IPS-18c (cell line): ENCODE measurements around the gene GUCY2D.
A peak's percentile ranks its signal among the peaks of the same experiment; 100 is the strongest.
"Not testable (repeated sequence)": the region's sequence is repeated elsewhere in the genome, so short reads cannot be mapped to it uniquely, and the experiment has no call there.

Experiments
- H3K4me3 ChIP-seq: 2 replicates; pipeline ENCODE4 v1.7.0; 2013; ENCODE audit warnings: low read depth, mild to moderate bottlenecking, low read length, moderate library complexity; ENCODE audit not compliant: insufficient read depth
- H3K9me3 ChIP-seq: one replicate; pipeline ENCODE4 v1.6.1; 2013; ENCODE audit warnings: mild to moderate bottlenecking, low read length, moderate library complexity; ENCODE audit not compliant: control insufficient read depth, insufficient read depth

Gene GUCY2D

DNA sequence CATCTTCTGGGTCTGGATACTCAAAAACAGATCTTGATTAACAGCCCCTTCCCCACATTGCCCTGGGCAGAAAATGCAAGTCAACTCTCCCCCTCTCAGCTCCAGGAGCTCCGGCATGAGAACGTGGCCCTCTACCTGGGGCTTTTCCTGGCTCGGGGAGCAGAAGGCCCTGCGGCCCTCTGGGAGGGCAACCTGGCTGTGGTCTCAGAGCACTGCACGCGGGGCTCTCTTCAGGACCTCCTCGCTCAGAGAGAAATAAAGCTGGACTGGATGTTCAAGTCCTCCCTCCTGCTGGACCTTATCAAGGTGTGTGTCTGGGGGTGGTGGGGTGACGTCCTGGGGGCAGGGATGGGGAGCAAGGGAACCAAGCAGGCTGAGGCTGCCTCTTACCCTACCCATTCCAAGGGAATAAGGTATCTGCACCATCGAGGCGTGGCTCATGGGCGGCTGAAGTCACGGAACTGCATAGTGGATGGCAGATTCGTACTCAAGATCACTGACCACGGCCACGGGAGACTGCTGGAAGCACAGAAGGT is 9.7 kb downstream of the GUCY2D start:
- Histone ChIP-seq H3K9me3 (no peaks in the 10 kb centered on the region), H3K4me3 (no peak overlapping the region)

DNA sequence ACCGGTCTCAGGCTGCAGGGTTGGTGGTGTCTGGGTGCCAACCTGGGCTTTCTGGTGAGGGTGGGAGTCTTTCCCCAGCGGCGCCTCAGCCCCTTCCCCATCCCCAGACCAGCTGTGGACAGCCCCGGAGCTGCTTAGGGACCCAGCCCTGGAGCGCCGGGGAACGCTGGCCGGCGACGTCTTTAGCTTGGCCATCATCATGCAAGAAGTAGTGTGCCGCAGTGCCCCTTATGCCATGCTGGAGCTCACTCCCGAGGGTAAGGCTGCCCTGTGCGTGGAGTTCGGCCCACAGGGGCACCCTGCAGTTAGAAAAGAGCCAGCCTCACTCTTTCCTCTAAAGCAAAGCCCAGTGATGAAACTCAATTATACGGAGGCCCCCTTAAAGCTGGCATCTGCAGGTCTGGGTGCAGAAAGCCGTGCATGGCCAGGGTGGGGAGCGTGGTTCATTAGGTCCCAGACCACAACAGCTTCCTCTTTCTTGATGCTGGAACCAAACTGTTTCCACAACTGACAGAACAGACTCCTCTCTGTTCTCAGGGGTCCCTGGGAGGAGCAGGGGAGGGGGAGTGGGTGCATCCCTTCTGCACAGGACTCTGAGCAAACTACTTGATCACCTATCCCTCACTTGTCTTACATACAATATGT is 10.7 kb downstream of the GUCY2D start:
- Histone ChIP-seq H3K9me3 (no peaks in the 10 kb centered on the region), H3K4me3 (no peak overlapping the region)

DNA sequence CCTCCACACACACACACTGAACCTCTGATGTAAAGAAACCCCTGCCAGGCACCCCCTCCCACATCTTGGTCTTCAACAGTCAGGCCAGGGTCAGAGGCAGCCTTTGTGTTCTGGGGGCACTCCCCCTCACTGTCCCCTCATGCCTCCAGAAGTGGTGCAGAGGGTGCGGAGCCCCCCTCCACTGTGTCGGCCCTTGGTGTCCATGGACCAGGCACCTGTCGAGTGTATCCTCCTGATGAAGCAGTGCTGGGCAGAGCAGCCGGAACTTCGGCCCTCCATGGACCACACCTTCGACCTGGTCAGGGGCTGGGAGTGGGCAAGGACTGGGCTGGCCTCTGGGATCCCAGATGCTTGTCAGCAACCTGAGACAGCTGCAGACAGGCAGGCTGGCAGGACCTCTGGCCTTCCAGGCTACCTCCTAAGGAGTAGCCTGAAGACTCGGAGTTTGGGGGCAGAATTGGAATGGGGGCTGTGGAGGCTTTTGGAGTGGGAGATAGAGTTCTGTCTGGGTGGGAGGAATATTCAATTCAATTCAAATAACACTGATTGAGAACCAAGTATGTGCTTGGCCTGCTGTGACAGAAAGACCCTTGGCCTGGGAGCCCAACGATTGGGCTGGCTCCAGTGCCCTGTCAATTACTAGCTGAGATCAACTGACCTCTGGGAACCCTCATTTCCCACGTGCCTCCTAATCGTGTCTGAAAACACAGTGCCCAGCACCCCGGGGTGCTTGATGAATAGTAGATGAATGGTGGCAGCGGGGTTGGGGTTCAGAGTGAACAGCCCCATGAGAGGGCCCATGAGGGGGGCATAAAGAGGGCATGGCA is 11.5 kb downstream of the GUCY2D start:
- no peak overlapping the region for H3K4me3 ChIP-seq
- H3K9me3 ChIP-seq: no peaks in the 10 kb centered on the region

DNA sequence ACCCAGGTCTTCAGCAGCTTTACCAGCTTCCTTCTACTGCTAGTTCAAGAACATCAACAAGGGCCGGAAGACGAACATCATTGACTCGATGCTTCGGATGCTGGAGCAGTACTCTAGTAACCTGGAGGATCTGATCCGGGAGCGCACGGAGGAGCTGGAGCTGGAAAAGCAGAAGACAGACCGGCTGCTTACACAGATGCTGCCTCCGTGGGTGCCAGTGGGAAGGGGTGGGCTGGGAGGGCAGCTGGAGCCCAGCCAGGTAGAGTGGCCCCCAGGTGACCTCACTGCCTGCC is 12.1 kb downstream of the GUCY2D start:
- H3K4me3 ChIP-seq: no peak overlapping the region
- no peaks in the 10 kb centered on the region for H3K9me3 ChIP-seq

DNA sequence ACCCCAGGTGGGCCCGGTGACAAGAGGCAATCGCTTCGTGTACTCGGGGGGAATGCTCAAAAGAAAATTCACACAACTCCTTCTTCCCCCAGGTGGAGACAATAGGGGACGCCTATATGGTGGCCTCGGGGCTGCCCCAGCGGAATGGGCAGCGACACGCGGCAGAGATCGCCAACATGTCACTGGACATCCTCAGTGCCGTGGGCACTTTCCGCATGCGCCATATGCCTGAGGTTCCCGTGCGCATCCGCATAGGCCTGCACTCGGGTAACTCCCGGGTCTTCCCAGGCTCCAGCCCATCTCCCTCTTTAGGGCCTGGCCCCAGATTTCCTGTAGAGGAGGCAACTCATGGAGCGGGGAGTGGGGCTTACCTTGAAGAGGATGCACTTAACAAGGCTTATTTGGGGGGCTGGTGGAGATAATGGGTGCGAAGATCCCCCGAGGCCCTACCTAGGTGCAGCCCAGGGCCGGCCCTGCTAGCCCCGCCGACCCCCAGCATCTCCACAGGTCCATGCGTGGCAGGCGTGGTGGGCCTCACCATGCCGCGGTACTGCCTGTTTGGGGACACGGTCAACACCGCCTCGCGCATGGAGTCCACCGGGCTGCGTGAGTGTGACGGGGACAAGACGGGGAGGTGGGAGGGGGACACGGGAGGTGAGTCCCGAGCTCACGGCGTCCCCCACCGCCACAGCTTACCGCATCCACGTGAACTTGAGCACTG is 13.0 kb downstream of the GUCY2D start:
- peak overlapping the region; percentile 82 for H3K4me3 ChIP-seq
- H3K9me3 ChIP-seq: no peaks in the 10 kb centered on the region

DNA sequence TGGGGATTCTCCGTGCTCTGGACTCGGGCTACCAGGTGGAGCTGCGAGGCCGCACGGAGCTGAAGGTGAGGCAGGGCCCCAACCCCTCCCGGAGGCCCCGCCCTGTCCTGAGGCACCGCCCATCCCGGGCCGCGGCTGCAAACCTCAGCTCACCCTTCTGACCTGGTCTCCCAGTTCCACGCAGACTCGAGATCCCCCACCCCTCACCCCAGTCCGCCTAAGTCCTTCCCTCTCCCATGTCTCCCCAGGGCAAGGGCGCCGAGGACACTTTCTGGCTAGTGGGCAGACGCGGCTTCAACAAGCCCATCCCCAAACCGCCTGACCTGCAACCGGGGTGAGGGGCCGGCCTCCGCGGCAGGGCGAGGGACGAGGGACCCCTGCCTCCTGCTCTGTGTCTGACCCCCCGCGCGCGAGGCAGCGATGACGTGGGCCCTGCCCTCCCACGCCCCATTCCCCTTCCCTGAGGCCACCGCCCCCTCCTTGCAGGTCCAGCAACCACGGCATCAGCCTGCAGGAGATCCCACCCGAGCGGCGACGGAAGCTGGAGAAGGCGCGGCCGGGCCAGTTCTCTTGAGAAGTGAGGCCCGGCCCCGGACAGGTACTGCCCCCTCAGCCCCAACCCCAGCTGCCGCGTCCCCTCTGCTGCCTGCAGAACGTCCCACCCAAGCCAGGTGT is 13.7 kb downstream of the GUCY2D start:
- Histone ChIP-seq H3K4me3 (peak overlapping the region; percentile 82), H3K9me3 (peaks cover 2% of the 10 kb centered on the region)

DNA sequence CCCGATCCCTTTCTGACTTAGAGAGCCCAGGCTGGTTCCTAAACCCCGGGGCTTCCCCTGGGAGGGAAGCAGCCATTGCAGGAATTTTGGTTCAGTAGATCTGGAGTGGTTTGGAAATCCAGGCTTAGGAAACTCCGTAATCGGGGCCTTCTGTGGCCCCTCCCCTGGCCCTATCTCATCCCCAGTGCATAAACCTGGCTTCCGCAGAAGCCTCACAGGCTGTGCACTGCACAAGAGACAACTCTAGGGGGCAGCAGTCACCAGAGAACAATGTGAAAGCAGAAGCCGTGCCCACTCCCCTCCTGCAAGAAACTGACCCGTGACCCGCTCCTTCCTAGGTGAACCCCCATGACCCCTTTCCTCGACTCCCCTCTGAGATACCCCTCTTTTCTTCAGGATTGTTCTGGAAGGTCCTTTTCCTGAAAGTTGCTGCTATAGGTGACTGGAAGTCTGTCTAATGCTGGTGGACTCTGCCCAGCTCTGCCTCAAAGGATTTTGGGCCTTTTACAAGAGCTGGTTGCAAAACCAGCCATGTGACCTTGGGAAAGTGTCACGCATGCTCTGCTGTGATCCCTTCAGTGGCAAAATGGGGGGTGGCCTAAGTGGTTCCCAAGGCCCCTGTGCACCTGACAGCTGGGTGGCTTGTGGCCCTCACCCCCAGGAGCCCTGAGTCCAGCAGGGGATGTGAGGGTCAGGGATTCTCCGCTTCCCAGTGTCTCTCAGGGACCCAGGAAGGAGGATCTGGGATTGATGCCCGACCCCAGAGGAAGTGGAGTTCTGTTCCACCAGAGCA is 14.4 kb downstream of the GUCY2D start:
- H3K4me3 ChIP-seq: peak overlapping the region; percentile 82

DNA sequence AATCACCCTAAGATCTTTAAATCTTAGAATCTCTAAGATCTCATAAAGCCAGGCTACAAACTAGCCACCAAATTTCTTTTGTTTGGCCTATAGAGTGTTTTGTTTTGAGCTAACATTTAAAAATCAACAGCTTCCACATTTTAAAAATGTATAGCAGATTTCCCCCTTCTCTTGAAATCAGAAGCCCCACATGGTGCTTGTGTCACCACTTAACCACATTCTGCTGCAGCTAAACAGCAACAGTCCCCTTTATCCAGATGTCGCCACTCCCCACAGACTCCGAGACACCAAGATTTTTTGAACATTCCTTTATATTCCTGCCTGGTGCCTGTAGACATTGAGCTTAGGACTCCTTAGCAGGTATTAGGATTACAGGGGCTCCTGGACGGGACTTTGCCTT is 16.0 kb downstream of the GUCY2D start:
- Histone ChIP-seq H3K9me3 (peaks cover 2% of the 10 kb centered on the region), H3K4me3 (no peak overlapping the region)

More for the DNA sequence above, 14.4 kb downstream of the GUCY2D start:
- peaks cover 2% of the 10 kb centered on the region for H3K9me3 ChIP-seq

DNA sequence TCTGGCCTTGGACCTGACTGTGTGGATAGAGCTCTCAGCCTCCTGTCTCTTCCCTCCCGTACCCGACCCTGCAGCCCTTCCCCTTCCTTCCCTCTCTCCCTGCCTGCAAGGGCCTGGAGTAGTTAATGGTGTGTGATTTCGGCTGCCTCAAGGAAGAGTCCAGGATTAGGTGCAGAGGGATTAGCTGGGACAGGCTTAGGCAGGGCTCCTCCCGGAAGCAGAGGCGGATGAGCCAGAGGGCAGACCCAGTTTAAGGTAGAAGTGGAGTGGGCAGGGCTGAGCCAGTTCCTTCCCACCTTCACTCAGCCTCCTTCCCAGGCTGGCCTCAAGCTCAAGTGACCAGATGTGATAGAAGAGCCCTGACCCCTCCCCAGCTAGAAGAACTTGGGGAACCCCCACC is 16.8 kb downstream of the GUCY2D start:
- peaks cover 2% of the 10 kb centered on the region for H3K9me3 ChIP-seq
- no peak overlapping the region for H3K4me3 ChIP-seq

DNA sequence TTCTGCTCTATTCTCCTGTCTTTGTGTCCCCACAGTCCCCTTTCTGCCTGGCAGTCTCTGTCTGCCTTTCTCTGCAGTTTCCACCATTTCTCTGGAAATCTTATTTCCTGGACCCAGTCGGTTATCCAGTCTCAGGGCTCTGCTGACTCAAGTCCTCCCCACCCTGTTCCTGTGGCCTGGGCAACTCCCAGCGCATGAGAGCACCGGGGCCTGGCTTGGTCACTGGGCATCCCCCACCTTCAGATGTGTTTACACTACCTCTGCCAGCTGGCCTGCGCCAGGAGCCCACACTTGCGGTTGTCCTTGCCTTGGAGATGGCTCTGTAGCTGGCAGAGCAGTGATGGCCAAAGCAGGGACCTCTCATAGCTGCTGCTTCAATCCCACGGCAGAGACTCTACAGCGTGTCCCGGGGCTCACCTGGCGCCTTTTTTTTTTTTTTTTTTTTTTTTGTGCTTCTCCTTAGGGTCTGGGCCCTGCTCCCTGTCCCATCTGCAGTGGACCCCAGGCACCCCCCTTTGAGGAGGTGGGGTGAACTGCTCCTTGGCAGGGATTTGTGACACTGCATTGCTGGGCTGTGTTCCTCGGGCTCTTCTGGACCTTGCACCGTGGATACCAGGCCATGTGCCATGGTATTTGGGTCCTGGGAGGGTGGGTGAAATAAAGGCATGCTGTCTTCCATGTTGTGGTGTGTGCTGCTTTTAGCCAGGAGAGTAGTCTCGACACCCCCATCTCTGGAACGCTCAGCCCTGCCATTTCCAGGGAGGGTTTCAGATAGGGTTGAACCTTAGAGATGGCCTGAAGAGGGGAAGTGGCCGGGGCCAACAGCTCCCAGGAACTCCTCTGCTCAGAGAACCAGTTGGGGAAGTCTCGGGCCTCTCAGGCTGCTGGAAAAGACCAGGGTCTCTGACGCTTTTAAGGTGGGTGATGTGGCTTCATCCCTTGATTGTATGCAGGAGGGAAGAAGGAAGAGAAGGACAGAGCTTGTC is 17.5 kb downstream of the GUCY2D start:
- no peak overlapping the region for H3K4me3 ChIP-seq
- peaks cover 2% of the 10 kb centered on the region for H3K9me3 ChIP-seq

DNA sequence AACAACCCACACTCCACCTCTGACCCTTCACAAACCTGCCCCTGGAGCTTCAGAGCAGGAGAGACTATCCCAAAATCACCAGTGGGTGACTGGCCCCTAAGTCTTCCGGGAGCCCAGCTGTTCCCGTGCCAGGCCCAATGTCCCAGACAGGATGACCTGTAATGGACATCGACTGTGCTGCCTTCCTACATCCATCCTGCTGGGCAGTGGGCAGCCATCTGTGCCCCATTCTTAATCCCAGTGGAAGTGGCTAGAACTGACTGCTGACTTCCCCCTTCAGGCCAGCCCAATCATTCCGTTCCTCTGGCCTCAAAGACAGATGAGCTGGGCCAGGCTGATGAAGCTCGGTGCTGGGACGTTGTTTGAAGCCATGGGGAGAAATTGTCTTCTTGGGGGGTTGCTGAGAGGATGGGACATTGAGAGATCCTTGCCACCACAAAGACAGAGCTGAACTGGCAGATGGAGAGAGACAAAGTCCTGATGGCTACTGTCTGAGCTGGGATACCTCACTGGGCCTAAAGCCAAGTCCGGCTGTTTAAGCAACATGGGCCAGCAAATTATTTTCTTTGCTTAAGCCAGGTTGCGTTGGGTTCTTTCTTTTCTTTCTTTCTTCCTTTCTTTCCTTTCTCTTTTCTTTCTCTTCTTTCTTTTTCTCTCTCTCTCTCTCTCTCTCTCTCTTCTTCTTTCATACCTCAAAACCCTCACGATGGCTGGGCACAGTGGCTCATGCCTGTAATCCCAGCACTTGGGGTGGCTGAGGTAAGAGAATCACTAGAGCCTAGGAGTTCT is 18.6 kb downstream of the GUCY2D start:
- no peak overlapping the region for H3K4me3 ChIP-seq
- H3K9me3 ChIP-seq: peaks cover 2% of the 10 kb centered on the region

DNA sequence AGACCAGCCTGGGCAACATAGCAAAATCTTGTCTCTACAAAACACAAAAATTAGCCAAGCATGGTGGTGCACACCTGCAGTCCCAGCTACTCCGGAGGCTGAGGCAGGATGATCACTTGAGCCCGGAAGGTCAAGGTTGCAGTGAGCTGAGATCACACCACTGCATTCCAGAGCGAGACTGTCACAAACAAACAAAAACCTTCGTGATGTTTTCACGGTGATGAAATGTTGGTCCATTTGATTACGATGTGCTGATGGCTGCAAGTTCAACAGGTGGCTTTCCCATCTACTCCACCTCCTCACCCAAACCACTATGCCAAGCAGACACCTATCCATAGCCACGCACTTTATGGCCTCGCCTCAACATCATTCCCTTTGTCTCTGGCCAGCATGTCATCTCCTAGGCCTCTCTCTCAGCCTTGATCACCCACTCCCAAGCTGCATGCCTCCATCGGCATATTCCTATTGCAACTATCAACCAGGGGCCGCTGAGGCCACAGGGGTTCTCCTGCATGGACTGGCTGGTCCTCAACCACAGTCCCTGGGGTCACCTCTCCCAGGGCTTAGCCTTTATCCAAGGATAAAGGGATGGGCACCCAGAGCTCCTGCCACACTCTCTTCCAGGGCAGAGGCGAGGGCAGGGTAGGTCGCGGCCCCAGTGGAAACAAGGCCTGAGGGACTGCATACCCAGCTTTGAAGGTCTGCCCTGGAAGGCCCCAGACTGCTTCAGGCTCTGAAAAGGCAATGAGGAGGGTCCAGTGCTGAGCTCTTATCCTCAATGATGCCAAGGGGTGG is 19.3 kb downstream of the GUCY2D start:
- H3K9me3 ChIP-seq: peaks cover 2% of the 10 kb centered on the region
- no peak overlapping the region for H3K4me3 ChIP-seq

DNA sequence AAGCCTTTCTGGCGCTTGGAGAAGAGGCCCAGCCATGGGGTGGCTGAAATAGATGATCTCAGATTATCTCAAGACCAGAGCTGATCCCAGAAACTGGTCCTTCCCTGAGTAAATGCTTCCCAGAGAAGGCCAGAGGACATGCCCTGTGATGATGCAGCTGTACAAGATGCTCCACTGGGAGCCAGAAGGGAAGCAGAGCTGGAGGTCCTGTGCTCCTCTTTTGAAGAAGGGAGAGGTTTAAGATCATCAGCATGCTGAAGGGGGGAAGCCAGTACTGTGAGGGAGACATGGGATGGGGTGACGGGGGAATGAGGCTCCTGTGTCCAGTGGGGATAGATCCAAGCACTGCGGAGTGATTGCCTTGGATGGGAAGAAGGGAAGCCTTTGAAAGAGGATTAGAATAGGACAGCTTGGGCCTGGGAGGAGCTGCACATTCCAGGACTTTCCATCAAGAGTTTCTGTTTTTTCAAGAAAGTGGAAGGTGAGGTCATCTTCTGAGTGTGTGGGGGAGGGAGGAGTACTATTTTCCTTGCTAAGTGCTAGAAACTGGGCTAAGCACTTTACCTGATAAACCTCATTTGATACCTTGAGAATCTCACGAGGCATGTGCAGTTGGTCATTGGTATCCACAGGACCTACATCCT is 20.1 kb downstream of the GUCY2D start:
- H3K4me3 ChIP-seq: no peak overlapping the region
- peaks cover 2% of the 10 kb centered on the region for H3K9me3 ChIP-seq

DNA sequence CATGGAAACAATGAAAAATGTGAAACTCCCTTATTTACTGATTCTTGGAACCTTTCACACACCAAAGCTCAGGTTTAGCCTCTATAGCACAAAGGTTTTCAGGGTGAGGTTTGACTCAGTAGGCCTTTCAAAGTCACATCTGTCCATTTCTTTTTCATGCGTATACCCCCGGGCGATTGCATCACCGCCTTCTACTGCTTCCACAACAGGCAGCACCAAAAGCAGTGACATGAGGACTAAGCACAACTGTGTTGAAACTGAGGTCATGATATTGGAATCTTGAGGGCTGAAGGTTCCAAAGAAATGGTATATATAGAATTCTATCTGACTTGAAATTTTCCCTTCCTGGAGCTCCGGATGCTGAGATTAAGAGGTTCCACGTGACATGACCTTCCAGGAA is 21.7 kb downstream of the GUCY2D start:
- not testable (repeated sequence) for H3K4me3 ChIP-seq, H3K9me3 ChIP-seq
